Measurements from ENCODE around the gene SP4. TPM values are rescaled to one million over a fixed set of nuclear protein-coding genes. Genes with fewer than 3 reads are reported as not detected.
A peak's percentile ranks its signal among the peaks of the same experiment; 100 is the strongest.

The SP4 gene
- total RNA-seq, 2 donors from 2014 or later: 12.7 to 16.8 TPM

DNA sequence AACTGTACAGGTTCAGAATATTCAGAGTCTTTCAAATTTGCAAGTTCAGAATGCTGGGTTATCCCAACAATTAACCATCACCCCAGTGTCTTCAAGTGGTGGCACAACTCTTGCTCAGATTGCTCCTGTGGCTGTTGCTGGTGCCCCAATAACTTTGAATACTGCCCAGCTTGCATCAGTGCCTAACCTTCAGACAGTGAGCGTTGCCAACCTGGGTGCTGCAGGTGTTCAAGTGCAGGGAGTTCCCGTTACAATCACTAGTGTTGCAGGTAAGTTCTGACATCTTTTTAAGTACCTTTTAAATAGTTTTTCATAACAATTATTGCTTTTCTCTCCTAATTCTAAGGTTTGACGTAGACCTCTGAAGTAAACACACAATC is 2.7 kb downstream of the SP4 start:
- Histone ChIP-seq H3K36me3 (ENCODE audit: control insufficient read depth, insufficient read depth, low read length) (no peaks in the 10 kb centered on the region), H3K4me1 (ENCODE audit: control insufficient read depth, insufficient read depth, low read length) (peaks cover 5% of the 10 kb centered on the region), H3K4me3 (ENCODE audit: low read length) (peak overlapping the region; percentile 74), H3K9me3 (ENCODE audit: control insufficient read depth, low read length) (no peaks in the 10 kb centered on the region), H3K27ac (ENCODE audit: low read depth, low read length) (no peak overlapping the region), H3K9ac (ENCODE audit: extremely low read depth, low read length, poor library complexity, severe bottlenecking) (no peak overlapping the region), H3K27me3 (ENCODE audit: control insufficient read depth, insufficient read depth, low read length, poor library complexity, severe bottlenecking) (no peaks in the 10 kb centered on the region)
- 81 to 100% methylated on average over 1 to 3 of the region's 3 CpGs for WGBS, 2 experiments (ENCODE audit: insufficient coverage in 1 of 2, insufficient read length in 1 of 2)
- Mint-ChIP-seq H3K4me3 (peak overlapping the region; percentile 99), H3K27me3 (ENCODE audit: insufficient read depth) (no peaks in the 10 kb centered on the region), H3K4me1 (peaks cover 44% of the 10 kb centered on the region), H3K9me3 (no peaks in the 10 kb centered on the region), H3K36me3 (ENCODE audit: low read depth) (peaks cover 6% of the 10 kb centered on the region), H3K27ac (no peak overlapping the region)
- no peak for DNase-seq
- TF ChIP-seq, protein P1, sequence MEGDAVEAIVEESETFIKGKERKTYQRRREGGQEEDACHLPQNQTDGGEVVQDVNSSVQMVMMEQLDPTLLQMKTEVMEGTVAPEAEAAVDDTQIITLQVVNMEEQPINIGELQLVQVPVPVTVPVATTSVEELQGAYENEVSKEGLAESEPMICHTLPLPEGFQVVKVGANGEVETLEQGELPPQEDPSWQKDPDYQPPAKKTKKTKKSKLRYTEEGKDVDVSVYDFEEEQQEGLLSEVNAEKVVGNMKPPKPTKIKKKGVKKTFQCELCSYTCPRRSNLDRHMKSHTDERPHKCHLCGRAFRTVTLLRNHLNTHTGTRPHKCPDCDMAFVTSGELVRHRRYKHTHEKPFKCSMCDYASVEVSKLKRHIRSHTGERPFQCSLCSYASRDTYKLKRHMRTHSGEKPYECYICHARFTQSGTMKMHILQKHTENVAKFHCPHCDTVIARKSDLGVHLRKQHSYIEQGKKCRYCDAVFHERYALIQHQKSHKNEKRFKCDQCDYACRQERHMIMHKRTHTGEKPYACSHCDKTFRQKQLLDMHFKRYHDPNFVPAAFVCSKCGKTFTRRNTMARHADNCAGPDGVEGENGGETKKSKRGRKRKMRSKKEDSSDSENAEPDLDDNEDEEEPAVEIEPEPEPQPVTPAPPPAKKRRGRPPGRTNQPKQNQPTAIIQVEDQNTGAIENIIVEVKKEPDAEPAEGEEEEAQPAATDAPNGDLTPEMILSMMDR (conservative IDR thresholded peaks at IDR 0.05): no peak

DNA sequence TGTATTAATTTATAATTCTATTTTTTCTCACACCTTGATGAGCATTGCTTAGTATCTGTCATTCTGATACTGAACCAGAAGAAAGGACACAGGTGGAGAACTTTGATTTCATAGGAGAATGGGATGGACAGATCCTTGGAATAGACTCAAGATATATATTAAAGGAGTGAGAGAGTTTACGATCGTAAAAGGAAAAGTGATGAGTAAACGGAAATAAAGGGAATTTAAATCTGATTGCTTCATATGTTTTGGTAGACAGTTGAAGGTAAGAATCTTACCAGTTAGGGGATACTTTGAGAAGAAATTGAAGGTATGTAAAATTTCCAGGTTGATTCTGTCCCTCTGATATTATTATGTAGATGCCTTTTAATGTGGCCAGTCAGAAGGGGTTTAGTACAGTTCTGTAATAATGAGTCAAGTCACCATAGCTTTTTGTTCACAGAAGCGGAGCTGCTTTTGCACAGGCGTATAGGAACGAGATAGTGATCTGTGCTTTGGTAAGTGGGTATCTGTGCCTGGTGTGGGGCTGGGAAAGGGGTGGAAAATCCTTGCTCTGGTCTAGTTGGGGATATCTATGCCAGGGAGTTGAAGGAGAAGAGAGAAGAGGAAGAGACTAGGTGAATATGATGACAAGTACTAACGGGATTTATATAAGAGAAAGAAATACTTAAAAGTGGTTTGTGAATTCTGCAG is 15.4 kb downstream of the SP4 start:
- H3K4me3 Mint-ChIP-seq: no peak overlapping the region
- DNase-seq: no peak
- WGBS, 2 experiments (ENCODE audit: insufficient coverage in 1 of 2, insufficient read length in 1 of 2): 97 to 100% methylated on average over 6 to 7 of the region's 7 CpGs
- no peak overlapping the region for H3K4me3 ChIP-seq (ENCODE audit: low read length)
- no peak overlapping the region for H3K9ac ChIP-seq (ENCODE audit: extremely low read depth, low read length, poor library complexity, severe bottlenecking)
- TF ChIP-seq, protein P1 (conservative IDR thresholded peaks at IDR 0.05): no peak
- H3K27ac Mint-ChIP-seq: no peak overlapping the region
- no peaks in the 10 kb centered on the region for H3K4me1 Mint-ChIP-seq
- peaks cover 21% of the 10 kb centered on the region for H3K36me3 Mint-ChIP-seq (ENCODE audit: low read depth)
- H3K4me1 ChIP-seq (ENCODE audit: control insufficient read depth, insufficient read depth, low read length): no peaks in the 10 kb centered on the region
- no peak overlapping the region for H3K27ac ChIP-seq (ENCODE audit: low read depth, low read length)
- H3K36me3 ChIP-seq (ENCODE audit: control insufficient read depth, insufficient read depth, low read length): no peaks in the 10 kb centered on the region
- no peaks in the 10 kb centered on the region for H3K27me3 Mint-ChIP-seq (ENCODE audit: insufficient read depth)
- no peaks in the 10 kb centered on the region for H3K9me3 ChIP-seq (ENCODE audit: control insufficient read depth, low read length)
- peaks cover 1% of the 10 kb centered on the region for H3K9me3 Mint-ChIP-seq
- H3K27me3 ChIP-seq (ENCODE audit: control insufficient read depth, insufficient read depth, low read length, poor library complexity, severe bottlenecking): no peaks in the 10 kb centered on the region

DNA sequence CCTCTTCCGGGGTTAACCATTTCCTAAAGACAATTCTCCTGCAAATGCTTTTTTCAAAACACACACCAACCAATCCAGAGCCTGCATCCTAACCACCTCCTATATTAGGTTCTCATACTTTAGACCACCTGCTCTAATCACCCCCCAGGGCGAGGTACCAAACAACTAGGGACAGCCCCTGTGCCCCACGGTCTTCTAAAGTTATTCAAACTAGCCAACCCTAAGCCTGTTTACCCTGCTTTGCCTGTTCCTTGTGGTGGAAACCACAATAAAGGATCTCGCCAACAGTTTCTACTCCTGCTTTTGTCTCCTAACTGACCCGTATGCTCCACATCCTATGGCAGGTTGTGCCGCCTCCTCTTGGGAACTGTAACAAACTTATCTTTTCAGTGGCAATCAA is 21.1 kb downstream of the SP4 start:
- Mint-ChIP-seq H3K27ac (no peak overlapping the region), H3K4me3 (no peak overlapping the region), H3K9me3 (peaks cover 47% of the 10 kb centered on the region), H3K27me3 (ENCODE audit: insufficient read depth) (no peaks in the 10 kb centered on the region), H3K36me3 (ENCODE audit: low read depth) (peaks cover 47% of the 10 kb centered on the region), H3K4me1 (no peaks in the 10 kb centered on the region)
- Histone ChIP-seq H3K36me3 (ENCODE audit: control insufficient read depth, insufficient read depth, low read length) (peaks cover 7% of the 10 kb centered on the region), H3K4me3 (ENCODE audit: low read length) (no peak overlapping the region), H3K9me3 (ENCODE audit: control insufficient read depth, low read length) (peaks cover 45% of the 10 kb centered on the region), H3K27me3 (ENCODE audit: control insufficient read depth, insufficient read depth, low read length, poor library complexity, severe bottlenecking) (no peaks in the 10 kb centered on the region), H3K9ac (ENCODE audit: extremely low read depth, low read length, poor library complexity, severe bottlenecking) (no peak overlapping the region), H3K27ac (ENCODE audit: low read depth, low read length) (no peak overlapping the region), H3K4me1 (ENCODE audit: control insufficient read depth, insufficient read depth, low read length) (no peaks in the 10 kb centered on the region)
- no peak for DNase-seq
- 90 to 100% methylated on average over 1 to 6 of the region's 6 CpGs for WGBS, 2 experiments (ENCODE audit: insufficient coverage in 1 of 2, insufficient read length in 1 of 2)
- TF ChIP-seq, protein P1 (conservative IDR thresholded peaks at IDR 0.05): no peak
